Fibroblast of mammary gland (primary cell): ENCODE results near the gene RASGRF2.
A peak's percentile ranks its signal among the peaks of the same experiment; 100 is the strongest.

Experiments
- DNase-seq: peaks from one replicate; pipeline ENCODE4 v3.0.0-alpha.2; 2010; ENCODE audit warnings: low read depth
- H3K4me3 ChIP-seq: 2 replicates; pipeline ENCODE4 v1.5.1; 2011; ENCODE audit warnings: low read depth, mild to moderate bottlenecking, low read length, moderate library complexity; ENCODE audit not compliant: control insufficient read depth
- TF ChIP-seq, protein P1 (sequence below): conservative IDR thresholded peaks from 2 replicates; pipeline ENCODE4 v1.5.1; 2011; ENCODE audit warnings: low read depth, low read length, inconsistent platforms; ENCODE audit not compliant: control insufficient read depth, insufficient read depth

RASGRF2 gene

GRCh38 chr5:81093536-81094196, 133.5 kb downstream of the RASGRF2 start:
- TF ChIP-seq, protein P1, sequence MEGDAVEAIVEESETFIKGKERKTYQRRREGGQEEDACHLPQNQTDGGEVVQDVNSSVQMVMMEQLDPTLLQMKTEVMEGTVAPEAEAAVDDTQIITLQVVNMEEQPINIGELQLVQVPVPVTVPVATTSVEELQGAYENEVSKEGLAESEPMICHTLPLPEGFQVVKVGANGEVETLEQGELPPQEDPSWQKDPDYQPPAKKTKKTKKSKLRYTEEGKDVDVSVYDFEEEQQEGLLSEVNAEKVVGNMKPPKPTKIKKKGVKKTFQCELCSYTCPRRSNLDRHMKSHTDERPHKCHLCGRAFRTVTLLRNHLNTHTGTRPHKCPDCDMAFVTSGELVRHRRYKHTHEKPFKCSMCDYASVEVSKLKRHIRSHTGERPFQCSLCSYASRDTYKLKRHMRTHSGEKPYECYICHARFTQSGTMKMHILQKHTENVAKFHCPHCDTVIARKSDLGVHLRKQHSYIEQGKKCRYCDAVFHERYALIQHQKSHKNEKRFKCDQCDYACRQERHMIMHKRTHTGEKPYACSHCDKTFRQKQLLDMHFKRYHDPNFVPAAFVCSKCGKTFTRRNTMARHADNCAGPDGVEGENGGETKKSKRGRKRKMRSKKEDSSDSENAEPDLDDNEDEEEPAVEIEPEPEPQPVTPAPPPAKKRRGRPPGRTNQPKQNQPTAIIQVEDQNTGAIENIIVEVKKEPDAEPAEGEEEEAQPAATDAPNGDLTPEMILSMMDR: no peak
- no peak overlapping the region for H3K4me3 ChIP-seq
- no peak for DNase-seq

GRCh38 chr5:81095835-81096234, 135.7 kb downstream of the RASGRF2 start:
- no peak overlapping the region for H3K4me3 ChIP-seq
- no peak for DNase-seq
- TF ChIP-seq, protein P1: no peak

GRCh38 chr5:81097713-81098112, 137.6 kb downstream of the RASGRF2 start:
- no peak overlapping the region for H3K4me3 ChIP-seq
- TF ChIP-seq, protein P1: no peak
- DNase-seq: peak; percentile 1

DNA sequence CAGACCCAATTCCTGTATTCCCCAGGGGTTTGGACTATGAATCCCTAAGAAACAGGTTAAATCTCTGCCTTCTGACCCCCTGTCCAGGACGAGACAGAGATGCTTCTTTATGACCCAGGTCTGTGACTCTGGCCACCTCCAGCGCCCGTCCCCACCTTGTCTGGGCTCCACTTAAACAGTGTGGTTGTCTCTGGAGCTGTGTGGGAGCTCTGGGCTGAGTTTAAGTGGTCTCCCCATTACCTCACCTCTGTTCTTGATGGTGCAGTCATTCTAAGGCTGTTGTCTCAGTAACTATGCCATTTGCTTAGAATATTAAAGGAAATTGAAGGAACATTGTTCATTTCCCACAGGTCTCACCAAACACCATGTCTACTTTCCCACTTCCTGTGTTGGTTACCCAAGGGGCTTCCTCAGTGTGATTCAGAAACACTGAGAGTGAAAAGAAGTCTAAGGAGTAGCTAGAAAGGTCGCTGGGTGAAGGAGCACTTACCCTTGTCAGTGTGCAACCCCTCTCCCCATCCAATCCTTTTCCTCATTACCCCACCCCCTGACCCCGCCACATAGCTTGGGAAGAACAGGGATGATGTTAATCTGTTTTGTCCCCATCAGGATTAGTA, 145.2 kb downstream of the RASGRF2 start:
- TF ChIP-seq, protein P1: no peak
- DNase-seq: no peak
- H3K4me3 ChIP-seq: no peak overlapping the region

GRCh38 chr5:81115261-81115660, 155.1 kb downstream of the RASGRF2 start:
- no peak overlapping the region for H3K4me3 ChIP-seq
- TF ChIP-seq, protein P1: no peak
- no peak for DNase-seq

DNA sequence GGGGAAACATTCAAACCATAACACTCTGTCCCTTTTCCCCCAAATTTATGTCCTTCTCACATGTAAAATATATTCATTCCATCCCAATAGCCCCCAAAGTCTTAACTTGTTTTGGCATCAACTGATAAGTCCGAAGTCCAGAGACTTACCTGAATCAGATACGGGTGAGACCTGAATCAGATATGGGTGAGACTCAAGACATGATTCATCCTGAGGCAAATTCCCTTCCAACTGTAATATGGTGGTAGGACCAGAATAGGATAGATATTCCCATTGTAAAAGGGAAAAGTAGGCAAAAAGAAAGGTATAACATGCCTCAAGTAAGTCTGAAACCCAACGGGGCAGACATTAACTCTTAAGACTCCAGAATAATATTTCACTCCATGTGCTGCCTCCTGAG, 157.4 kb downstream of the RASGRF2 start:
- no peak overlapping the region for H3K4me3 ChIP-seq
- DNase-seq: no peak
- TF ChIP-seq, protein P1: no peak
